ENCODE measurements around the gene TBC1D30. TPM values are rescaled to one million over a fixed set of nuclear protein-coding genes. Genes with fewer than 3 reads are reported as not detected.

TBC1D30 gene
- total RNA-seq, 1 donor from 2014 or later: 53.0 TPM

- no peak overlapping the region for H3K4me3 ChIP-seq
- H3K4me1 ChIP-seq: no peaks in the 10 kb centered on the region
- no peak overlapping the region for H3K27ac ChIP-seq
- H3K36me3 ChIP-seq: no peaks in the 10 kb centered on the region
- no peaks in the 10 kb centered on the region for H3K27me3 ChIP-seq
- intact Hi-C loops (cut with DNase I): loop anchor here (10.0 kb wide), 1 partner anchor 671 kb away; no protein-coding TSS in a partner anchor
- H3K9me3 ChIP-seq: no peaks in the 10 kb centered on the region
- no peak for DNase-seq (ENCODE audit: low spot score in 2 of 2)
- TF ChIP-seq CTCF (IDR thresholded peaks at IDR 0.05): no peak
Measured at GRCh38 chr12:64893961-64894360, 69.5 kb downstream of the TBC1D30 start.

- no peak for DNase-seq (ENCODE audit: low spot score in 2 of 2)
- no peak for TF ChIP-seq CTCF (IDR thresholded peaks at IDR 0.05)
Measured at GRCh38 chr12:64894827-64895475, 70.5 kb downstream of the TBC1D30 start.

GRCh38 chr12:64895526-64895925 lies 71.1 kb downstream of the TBC1D30 start:
- H3K4me3 ChIP-seq: no peak overlapping the region
- no peaks in the 10 kb centered on the region for H3K4me1 ChIP-seq
- H3K27ac ChIP-seq: no peak overlapping the region
- intact Hi-C loops (cut with DNase I): loop anchor here (10.0 kb wide), 1 partner anchor 669 kb away; no protein-coding TSS in a partner anchor
- no peak for DNase-seq (ENCODE audit: low spot score in 2 of 2)
- H3K27me3 ChIP-seq: no peaks in the 10 kb centered on the region
- no peaks in the 10 kb centered on the region for H3K9me3 ChIP-seq
- no peaks in the 10 kb centered on the region for H3K36me3 ChIP-seq
- TF ChIP-seq CTCF (IDR thresholded peaks at IDR 0.05): no peak

More at GRCh38 chr12:64894827-64895475, 70.5 kb downstream of the TBC1D30 start:
- Histone ChIP-seq H3K9me3 (no peaks in the 10 kb centered on the region), H3K4me3 (no peak overlapping the region), H3K4me1 (no peaks in the 10 kb centered on the region), H3K36me3 (no peaks in the 10 kb centered on the region), H3K27me3 (no peaks in the 10 kb centered on the region), H3K27ac (no peak overlapping the region)
- intact Hi-C loops (cut with DNase I): loop anchor here (10.0 kb wide), 1 partner anchor 670 kb away; no protein-coding TSS in a partner anchor

GRCh38 chr12:64900540-64900939 lies 76.1 kb downstream of the TBC1D30 start:
- DNase-seq (ENCODE audit: low spot score in 2 of 2): no peak

GRCh38 chr12:64903479-64904152 lies 79.2 kb downstream of the TBC1D30 start:
- Histone ChIP-seq H3K27me3 (no peaks in the 10 kb centered on the region), H3K27ac (no peak overlapping the region), H3K9me3 (no peaks in the 10 kb centered on the region), H3K36me3 (no peaks in the 10 kb centered on the region), H3K4me3 (no peak overlapping the region), H3K4me1 (no peaks in the 10 kb centered on the region)
- intact Hi-C loops (cut with DNase I): no loop called here
- DNase-seq (ENCODE audit: low spot score in 2 of 2): no peak
- no peak for TF ChIP-seq CTCF (IDR thresholded peaks at IDR 0.05)

More at GRCh38 chr12:64900540-64900939, 76.1 kb downstream of the TBC1D30 start:
- no peak overlapping the region for H3K27ac ChIP-seq
- no peaks in the 10 kb centered on the region for H3K9me3 ChIP-seq
- no peak for TF ChIP-seq CTCF (IDR thresholded peaks at IDR 0.05)
- H3K4me3 ChIP-seq: no peak overlapping the region
- H3K27me3 ChIP-seq: no peaks in the 10 kb centered on the region
- H3K36me3 ChIP-seq: no peaks in the 10 kb centered on the region
- intact Hi-C loops (cut with DNase I): no loop called here
- no peaks in the 10 kb centered on the region for H3K4me1 ChIP-seq
